Measurements from ENCODE around the gene MIA. TPM values are rescaled to one million over a fixed set of nuclear protein-coding genes. Genes with fewer than 3 reads are reported as not detected.

MIA gene
- total and polyA plus RNA-seq, 9 of the 15 experiments (the other 6 are each of a cell fraction or from before 2014, with no cell fraction given), result 0.21 TPM; not detected in 8

DNA sequence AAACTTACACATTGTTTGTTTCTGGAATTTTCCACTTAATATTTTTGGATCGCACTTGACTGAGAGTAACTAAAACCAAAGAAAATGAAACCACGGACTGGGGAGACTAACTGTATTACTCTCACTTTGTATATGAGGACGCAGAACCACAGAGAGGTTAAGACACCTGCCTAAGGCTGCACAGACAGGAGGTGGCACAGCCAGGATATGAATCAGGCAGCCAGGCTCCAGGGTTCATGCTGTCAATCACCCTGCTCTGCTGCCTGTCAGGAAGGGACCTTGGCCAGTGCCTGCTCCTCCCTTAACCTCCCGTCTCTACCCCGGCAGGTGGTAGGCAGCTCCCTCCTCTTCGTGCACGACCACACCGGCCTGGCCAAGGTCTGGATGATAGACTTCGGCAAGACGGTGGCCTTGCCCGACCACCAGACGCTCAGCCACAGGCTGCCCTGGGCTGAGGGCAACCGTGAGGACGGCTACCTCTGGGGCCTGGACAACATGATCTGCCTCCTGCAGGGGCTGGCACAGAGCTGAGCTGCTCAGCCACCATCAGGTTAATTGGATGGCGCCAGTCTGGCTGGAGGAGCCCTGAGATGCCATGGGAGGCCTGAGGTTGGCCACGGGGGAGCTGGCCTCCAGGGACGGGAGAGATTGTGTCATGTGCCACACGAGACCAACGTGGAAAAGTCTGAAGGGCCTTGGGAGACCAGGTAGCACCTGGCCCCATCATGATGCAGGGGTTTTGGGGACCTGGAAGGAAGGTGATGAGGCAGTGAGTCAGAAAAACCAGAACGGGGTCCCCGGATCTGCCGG lies 36.1 kb upstream of the MIA start (continued):
- TF ChIP-seq, protein P1, sequence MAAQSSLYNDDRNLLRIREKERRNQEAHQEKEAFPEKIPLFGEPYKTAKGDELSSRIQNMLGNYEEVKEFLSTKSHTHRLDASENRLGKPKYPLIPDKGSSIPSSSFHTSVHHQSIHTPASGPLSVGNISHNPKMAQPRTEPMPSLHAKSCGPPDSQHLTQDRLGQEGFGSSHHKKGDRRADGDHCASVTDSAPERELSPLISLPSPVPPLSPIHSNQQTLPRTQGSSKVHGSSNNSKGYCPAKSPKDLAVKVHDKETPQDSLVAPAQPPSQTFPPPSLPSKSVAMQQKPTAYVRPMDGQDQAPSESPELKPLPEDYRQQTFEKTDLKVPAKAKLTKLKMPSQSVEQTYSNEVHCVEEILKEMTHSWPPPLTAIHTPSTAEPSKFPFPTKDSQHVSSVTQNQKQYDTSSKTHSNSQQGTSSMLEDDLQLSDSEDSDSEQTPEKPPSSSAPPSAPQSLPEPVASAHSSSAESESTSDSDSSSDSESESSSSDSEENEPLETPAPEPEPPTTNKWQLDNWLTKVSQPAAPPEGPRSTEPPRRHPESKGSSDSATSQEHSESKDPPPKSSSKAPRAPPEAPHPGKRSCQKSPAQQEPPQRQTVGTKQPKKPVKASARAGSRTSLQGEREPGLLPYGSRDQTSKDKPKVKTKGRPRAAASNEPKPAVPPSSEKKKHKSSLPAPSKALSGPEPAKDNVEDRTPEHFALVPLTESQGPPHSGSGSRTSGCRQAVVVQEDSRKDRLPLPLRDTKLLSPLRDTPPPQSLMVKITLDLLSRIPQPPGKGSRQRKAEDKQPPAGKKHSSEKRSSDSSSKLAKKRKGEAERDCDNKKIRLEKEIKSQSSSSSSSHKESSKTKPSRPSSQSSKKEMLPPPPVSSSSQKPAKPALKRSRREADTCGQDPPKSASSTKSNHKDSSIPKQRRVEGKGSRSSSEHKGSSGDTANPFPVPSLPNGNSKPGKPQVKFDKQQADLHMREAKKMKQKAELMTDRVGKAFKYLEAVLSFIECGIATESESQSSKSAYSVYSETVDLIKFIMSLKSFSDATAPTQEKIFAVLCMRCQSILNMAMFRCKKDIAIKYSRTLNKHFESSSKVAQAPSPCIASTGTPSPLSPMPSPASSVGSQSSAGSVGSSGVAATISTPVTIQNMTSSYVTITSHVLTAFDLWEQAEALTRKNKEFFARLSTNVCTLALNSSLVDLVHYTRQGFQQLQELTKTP (IDR thresholded peaks at IDR 0.05; ENCODE audit: low read depth in 1 of 2, partially characterized antibody in 2 of 2), result no peak
- TF ChIP-seq, protein P2, sequence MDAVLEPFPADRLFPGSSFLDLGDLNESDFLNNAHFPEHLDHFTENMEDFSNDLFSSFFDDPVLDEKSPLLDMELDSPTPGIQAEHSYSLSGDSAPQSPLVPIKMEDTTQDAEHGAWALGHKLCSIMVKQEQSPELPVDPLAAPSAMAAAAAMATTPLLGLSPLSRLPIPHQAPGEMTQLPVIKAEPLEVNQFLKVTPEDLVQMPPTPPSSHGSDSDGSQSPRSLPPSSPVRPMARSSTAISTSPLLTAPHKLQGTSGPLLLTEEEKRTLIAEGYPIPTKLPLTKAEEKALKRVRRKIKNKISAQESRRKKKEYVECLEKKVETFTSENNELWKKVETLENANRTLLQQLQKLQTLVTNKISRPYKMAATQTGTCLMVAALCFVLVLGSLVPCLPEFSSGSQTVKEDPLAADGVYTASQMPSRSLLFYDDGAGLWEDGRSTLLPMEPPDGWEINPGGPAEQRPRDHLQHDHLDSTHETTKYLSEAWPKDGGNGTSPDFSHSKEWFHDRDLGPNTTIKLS (IDR thresholded peaks at IDR 0.05; ENCODE audit: borderline replicate concordance, low read depth), result peak; percentile 54; the same call in 1 of the 2 replicates

Measured in K562 (cell line).